ENCODE data around the gene CRYL1. TPM values are rescaled to one million over a fixed set of nuclear protein-coding genes. Genes with fewer than 3 reads are reported as not detected.

CRYL1 gene
- total and polyA plus RNA-seq, 2 experiments from 2014 or later, result 11.3 to 16.1 TPM

DNA sequence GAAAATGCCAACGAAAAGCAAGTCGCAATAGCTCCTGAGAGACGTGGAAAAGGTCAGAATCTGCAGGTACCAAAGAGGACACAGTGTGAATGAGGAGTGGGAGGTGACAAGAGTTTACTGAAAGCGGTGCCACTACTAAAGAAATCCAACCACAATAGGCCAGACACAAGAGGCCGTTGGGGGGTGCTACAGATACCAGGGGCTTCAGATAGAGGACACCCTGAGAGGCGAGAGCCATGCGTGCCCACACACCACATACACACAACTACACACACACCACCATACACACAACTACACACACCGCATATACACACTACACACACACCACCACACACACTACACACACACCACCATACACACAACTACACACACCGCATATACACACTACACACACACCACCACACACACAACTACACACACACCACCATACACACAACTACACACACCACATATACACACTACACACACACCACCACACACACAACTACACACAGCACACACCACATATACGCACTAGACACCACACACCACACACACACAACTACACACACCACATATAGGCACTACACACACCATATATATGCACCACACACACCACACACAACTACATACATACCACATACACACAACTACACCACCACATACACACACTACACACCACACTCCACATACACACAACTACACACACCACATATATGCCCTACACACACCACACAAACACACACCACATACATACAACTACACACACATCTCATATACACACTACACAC lies 28.5 kb downstream of the CRYL1 start:
- H2AFZ ChIP-seq, result no peak overlapping the region
- WGBS, 2 experiments (ENCODE audit: low coverage in 1 of 2, low lambda C conversion rate in 2 of 2, missing lambda C conversion rate in 2 of 2), result 81 to 99% methylated on average over 8 to 10 of the region's 10 CpGs
- no peaks in the 10 kb centered on the region for H3K9me2 ChIP-seq (ENCODE audit: insufficient read depth)
- H3K4me2 ChIP-seq (ENCODE audit: unreplicated experiment), result no peak overlapping the region
- no peaks in the 10 kb centered on the region for H4K20me1 ChIP-seq (ENCODE audit: insufficient read depth)
- no peak overlapping the region for H3K27ac ChIP-seq
- no peaks in the 10 kb centered on the region for H3F3A ChIP-seq (ENCODE audit: insufficient read depth)
- no peaks in the 10 kb centered on the region for H3K9me3 ChIP-seq (ENCODE audit: low read depth)
- H3K36me3 ChIP-seq (ENCODE audit: low read depth), result no peaks in the 10 kb centered on the region
- H3K4me3 ChIP-seq, result no peak overlapping the region
- no peak overlapping the region for H3K9ac ChIP-seq
- in situ Hi-C loops (cut with MboI), result loop anchor here (10.0 kb wide), 2 partner anchors 338 to 428 kb away; no protein-coding TSS in a partner anchor
- no peak for DNase-seq
- no peaks in the 10 kb centered on the region for H3K27me3 ChIP-seq (replicated peaks; ENCODE audit: insufficient read depth)
- peaks cover 4% of the 10 kb centered on the region for H3K4me1 ChIP-seq (ENCODE audit: insufficient read depth)
- H3K79me2 ChIP-seq (ENCODE audit: insufficient read depth), result no peaks in the 10 kb centered on the region
- TF ChIP-seq EZH2phosphoT487 (IDR thresholded peaks at IDR 0.05; ENCODE audit: insufficient read depth, low read depth) (no peak), EZH2 (IDR thresholded peaks at IDR 0.05; ENCODE audit: insufficient read depth, poor library complexity, severe bottlenecking) (no peak)

- H3K9me3 ChIP-seq (ENCODE audit: low read depth), result no peaks in the 10 kb centered on the region
- WGBS, 2 experiments (ENCODE audit: low coverage in 1 of 2, low lambda C conversion rate in 2 of 2, missing lambda C conversion rate in 2 of 2), result 6 to 7% methylated on average over 14 of the region's 14 CpGs
- H3K4me3 ChIP-seq, result peak overlapping the region; percentile 63
- no peak for TF ChIP-seq EZH2phosphoT487 (IDR thresholded peaks at IDR 0.05; ENCODE audit: insufficient read depth, low read depth)
- TF ChIP-seq EZH2 (IDR thresholded peaks at IDR 0.05; ENCODE audit: insufficient read depth, poor library complexity, severe bottlenecking), result no peak
- no peaks in the 10 kb centered on the region for H3K27me3 ChIP-seq (replicated peaks; ENCODE audit: insufficient read depth)
- DNase-seq, result peak; percentile 69
- no peaks in the 10 kb centered on the region for H3K9me2 ChIP-seq (ENCODE audit: insufficient read depth)
- peak overlapping the region; percentile 77 for H3K4me2 ChIP-seq (ENCODE audit: unreplicated experiment)
- in situ Hi-C loops (cut with MboI), result loop anchor here (10.0 kb wide), 2 partner anchors 339 to 429 kb away; no protein-coding TSS in a partner anchor
- no peaks in the 10 kb centered on the region for H3F3A ChIP-seq (ENCODE audit: insufficient read depth)
- no peaks in the 10 kb centered on the region for H3K36me3 ChIP-seq (ENCODE audit: low read depth)
- no peaks in the 10 kb centered on the region for H4K20me1 ChIP-seq (ENCODE audit: insufficient read depth)
- peak overlapping the region; percentile 82 for H2AFZ ChIP-seq
- peak overlapping the region; percentile 35 for H3K27ac ChIP-seq
- H3K9ac ChIP-seq, result peak overlapping the region; percentile 77
- no peaks in the 10 kb centered on the region for H3K79me2 ChIP-seq (ENCODE audit: insufficient read depth)
- H3K4me1 ChIP-seq (ENCODE audit: insufficient read depth), result peaks cover 4% of the 10 kb centered on the region
Measured at GRCh38 chr13:20495087-20496023, 30.3 kb downstream of the CRYL1 start.

DNA sequence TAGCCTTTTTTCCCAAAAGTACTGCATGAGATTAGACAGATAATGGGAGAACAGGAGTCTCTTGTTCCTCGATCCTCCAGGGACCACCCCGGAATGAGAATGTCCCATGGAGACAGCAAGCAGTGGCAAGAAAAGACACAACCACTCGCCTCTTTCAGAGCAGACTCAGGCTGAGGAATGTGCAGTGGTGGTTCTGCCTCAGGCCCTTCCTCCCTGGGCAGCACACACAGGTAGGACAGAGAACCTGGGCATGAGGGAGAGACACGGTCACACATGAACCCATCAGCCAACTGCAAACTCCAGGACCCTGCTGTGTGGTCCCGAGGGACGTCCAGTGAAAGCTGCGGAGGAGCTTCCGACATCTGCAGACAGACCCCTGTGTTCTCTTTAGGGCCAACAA lies 31.0 kb downstream of the CRYL1 start:
- no peaks in the 10 kb centered on the region for H3K36me3 ChIP-seq (ENCODE audit: low read depth)
- H3K4me1 ChIP-seq (ENCODE audit: insufficient read depth), result peaks cover 4% of the 10 kb centered on the region
- TF ChIP-seq EZH2phosphoT487 (IDR thresholded peaks at IDR 0.05; ENCODE audit: insufficient read depth, low read depth) (no peak), EZH2 (IDR thresholded peaks at IDR 0.05; ENCODE audit: insufficient read depth, poor library complexity, severe bottlenecking) (no peak)
- no peak overlapping the region for H3K4me2 ChIP-seq (ENCODE audit: unreplicated experiment)
- DNase-seq, result no peak
- H3K27ac ChIP-seq, result no peak overlapping the region
- no peaks in the 10 kb centered on the region for H3K27me3 ChIP-seq (replicated peaks; ENCODE audit: insufficient read depth)
- H3K79me2 ChIP-seq (ENCODE audit: insufficient read depth), result no peaks in the 10 kb centered on the region
- 15 to 20% methylated on average over 8 of the region's 8 CpGs for WGBS, 2 experiments (ENCODE audit: low coverage in 1 of 2, low lambda C conversion rate in 2 of 2, missing lambda C conversion rate in 2 of 2)
- no peaks in the 10 kb centered on the region for H3F3A ChIP-seq (ENCODE audit: insufficient read depth)
- H3K9me2 ChIP-seq (ENCODE audit: insufficient read depth), result no peaks in the 10 kb centered on the region
- H3K4me3 ChIP-seq, result no peak overlapping the region
- in situ Hi-C loops (cut with MboI), result loop anchor here (10.0 kb wide), 2 partner anchors 340 to 430 kb away; no protein-coding TSS in a partner anchor
- H3K9ac ChIP-seq, result no peak overlapping the region
- no peaks in the 10 kb centered on the region for H3K9me3 ChIP-seq (ENCODE audit: low read depth)
- H2AFZ ChIP-seq, result no peak overlapping the region
- H4K20me1 ChIP-seq (ENCODE audit: insufficient read depth), result no peaks in the 10 kb centered on the region

- no peak overlapping the region for H3K4me2 ChIP-seq (ENCODE audit: unreplicated experiment)
- peaks cover 4% of the 10 kb centered on the region for H3K4me1 ChIP-seq (ENCODE audit: insufficient read depth)
- WGBS, 2 experiments (ENCODE audit: low coverage in 1 of 2, low lambda C conversion rate in 2 of 2, missing lambda C conversion rate in 2 of 2), result 53% methylated on average over 3 of the region's 3 CpGs
- no peak overlapping the region for H2AFZ ChIP-seq
- no peak overlapping the region for H3K4me3 ChIP-seq
- no peaks in the 10 kb centered on the region for H3K9me3 ChIP-seq (ENCODE audit: low read depth)
- no peaks in the 10 kb centered on the region for H3K79me2 ChIP-seq (ENCODE audit: insufficient read depth)
- no peak overlapping the region for H3K27ac ChIP-seq
- no peaks in the 10 kb centered on the region for H3F3A ChIP-seq (ENCODE audit: insufficient read depth)
- peak; percentile 52 for DNase-seq
- H3K9ac ChIP-seq, result no peak overlapping the region
- H3K9me2 ChIP-seq (ENCODE audit: insufficient read depth), result no peaks in the 10 kb centered on the region
- TF ChIP-seq EZH2phosphoT487 (IDR thresholded peaks at IDR 0.05; ENCODE audit: insufficient read depth, low read depth) (no peak), EZH2 (IDR thresholded peaks at IDR 0.05; ENCODE audit: insufficient read depth, poor library complexity, severe bottlenecking) (no peak)
- H3K27me3 ChIP-seq (replicated peaks; ENCODE audit: insufficient read depth), result no peaks in the 10 kb centered on the region
- H3K36me3 ChIP-seq (ENCODE audit: low read depth), result no peaks in the 10 kb centered on the region
- no peaks in the 10 kb centered on the region for H4K20me1 ChIP-seq (ENCODE audit: insufficient read depth)
- in situ Hi-C loops (cut with MboI), result loop anchor here (10.0 kb wide), 2 partner anchors 342 to 432 kb away; no protein-coding TSS in a partner anchor
Measured at GRCh38 chr13:20492641-20493040, 33.0 kb downstream of the CRYL1 start.

Measured in GM23248 (cell line).